Adipocyte (in vitro differentiated cells): ENCODE data around the gene NPFFR1.

ENCODE experiments used
- DNase-seq: peaks from one replicate; pipeline ENCODE4 v3.0.0-alpha.2; 2015; ENCODE audit warnings: low read depth
- H3K27me3 ChIP-seq: replicated peaks from 2 replicates; pipeline ENCODE4 v1.7.0; 2013; ENCODE audit warnings: mild to moderate bottlenecking, low read length, moderate library complexity; ENCODE audit not compliant: control insufficient read depth, insufficient read depth
- H3K36me3 ChIP-seq: 2 replicates; pipeline ENCODE4 v1.7.0; 2013; ENCODE audit warnings: low read length, mild to moderate bottlenecking, moderate library complexity; ENCODE audit not compliant: control insufficient read depth, insufficient read depth, severe bottlenecking
- H3K4me1 ChIP-seq: 2 replicates; pipeline ENCODE4 v1.7.0; 2013; ENCODE audit warnings: mild to moderate bottlenecking, low read length, moderate library complexity; ENCODE audit not compliant: control insufficient read depth, insufficient read depth
- H3K4me3 ChIP-seq: 2 replicates; pipeline ENCODE4 v1.7.0; 2013; ENCODE audit warnings: mild to moderate bottlenecking, low read length, moderate library complexity
- H3K9ac ChIP-seq: 2 replicates; pipeline ENCODE4 v1.7.0; 2013; ENCODE audit warnings: mild to moderate bottlenecking, low read length, moderate library complexity
- H3K9me3 ChIP-seq: 2 replicates; pipeline ENCODE4 v1.7.0; 2013; ENCODE audit warnings: mild to moderate bottlenecking, low read length, moderate library complexity; ENCODE audit not compliant: control insufficient read depth

Gene NPFFR1

DNA sequence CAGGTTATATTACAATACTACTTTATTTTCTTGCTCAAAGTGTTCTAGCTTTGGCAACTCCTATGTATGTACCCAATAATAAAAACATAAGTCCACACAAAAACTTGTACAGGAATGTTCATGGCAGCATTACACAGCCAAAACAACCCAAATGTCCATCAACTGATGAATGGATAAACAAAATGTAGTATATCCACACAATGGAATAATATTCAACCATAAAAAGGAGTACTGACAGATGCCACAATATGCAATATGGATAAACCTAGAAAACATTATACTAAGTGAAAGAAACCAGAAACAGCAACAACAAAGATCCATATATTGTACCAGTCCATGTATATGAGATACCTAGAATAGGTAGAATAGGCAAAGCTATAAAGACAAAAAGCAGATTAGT, 71.5 kb downstream of the NPFFR1 start:
- H3K9ac ChIP-seq, result no peak overlapping the region
- DNase-seq, result no peak
- no peaks in the 10 kb centered on the region for H3K9me3 ChIP-seq
- no peaks in the 10 kb centered on the region for H3K4me1 ChIP-seq
- H3K4me3 ChIP-seq, result no peak overlapping the region
- no peaks in the 10 kb centered on the region for H3K27me3 ChIP-seq
- H3K36me3 ChIP-seq, result peaks cover 95% of the 10 kb centered on the region

DNA sequence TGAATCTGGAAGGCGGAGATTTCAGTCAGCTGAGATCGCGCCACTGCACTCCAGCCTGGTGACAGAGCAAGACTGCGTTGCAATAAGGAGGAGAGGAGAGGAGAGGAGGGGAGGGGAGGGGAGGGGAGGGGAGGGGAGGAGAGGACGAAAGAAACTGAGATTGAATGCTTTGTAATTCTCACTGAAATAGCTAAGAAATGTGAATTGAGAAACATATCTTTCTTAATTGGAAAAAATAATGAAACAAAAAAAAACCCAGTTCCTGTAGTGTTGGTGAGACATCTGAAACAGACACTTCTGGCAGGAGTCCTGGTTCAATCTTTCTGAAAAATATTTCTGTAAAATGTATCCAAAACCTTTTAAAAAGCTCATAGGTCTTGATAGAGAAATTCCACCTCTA, 77.0 kb downstream of the NPFFR1 start:
- Histone ChIP-seq H3K9me3 (no peaks in the 10 kb centered on the region), H3K9ac (no peak overlapping the region), H3K27me3 (no peaks in the 10 kb centered on the region), H3K4me1 (peaks cover 6% of the 10 kb centered on the region), H3K4me3 (no peak overlapping the region), H3K36me3 (peaks cover 97% of the 10 kb centered on the region)
- no peak for DNase-seq

DNA sequence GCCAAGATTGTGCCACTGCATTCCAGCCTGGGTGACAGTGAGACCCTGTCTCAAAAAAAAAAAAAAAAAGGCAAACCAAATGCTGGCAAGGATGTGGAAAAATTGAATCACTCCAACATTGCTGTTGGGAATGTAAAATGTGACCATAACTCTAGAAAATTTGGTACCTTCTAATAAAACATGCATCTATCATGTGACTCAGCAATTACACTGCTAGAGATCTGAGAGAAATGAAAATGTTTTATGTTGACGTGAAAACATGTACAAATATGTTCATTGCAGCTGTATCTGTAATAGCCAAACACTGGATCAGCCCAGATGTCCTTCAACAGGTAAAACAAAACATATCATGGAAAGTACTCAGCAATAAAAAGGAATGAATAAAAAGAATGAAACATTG, 82.7 kb downstream of the NPFFR1 start:
- peaks cover 13% of the 10 kb centered on the region for H3K4me1 ChIP-seq
- peaks cover 88% of the 10 kb centered on the region for H3K36me3 ChIP-seq
- H3K9ac ChIP-seq, result no peak overlapping the region
- no peak for DNase-seq
- H3K27me3 ChIP-seq, result no peaks in the 10 kb centered on the region
- H3K9me3 ChIP-seq, result peaks cover 10% of the 10 kb centered on the region
- no peak overlapping the region for H3K4me3 ChIP-seq

DNA sequence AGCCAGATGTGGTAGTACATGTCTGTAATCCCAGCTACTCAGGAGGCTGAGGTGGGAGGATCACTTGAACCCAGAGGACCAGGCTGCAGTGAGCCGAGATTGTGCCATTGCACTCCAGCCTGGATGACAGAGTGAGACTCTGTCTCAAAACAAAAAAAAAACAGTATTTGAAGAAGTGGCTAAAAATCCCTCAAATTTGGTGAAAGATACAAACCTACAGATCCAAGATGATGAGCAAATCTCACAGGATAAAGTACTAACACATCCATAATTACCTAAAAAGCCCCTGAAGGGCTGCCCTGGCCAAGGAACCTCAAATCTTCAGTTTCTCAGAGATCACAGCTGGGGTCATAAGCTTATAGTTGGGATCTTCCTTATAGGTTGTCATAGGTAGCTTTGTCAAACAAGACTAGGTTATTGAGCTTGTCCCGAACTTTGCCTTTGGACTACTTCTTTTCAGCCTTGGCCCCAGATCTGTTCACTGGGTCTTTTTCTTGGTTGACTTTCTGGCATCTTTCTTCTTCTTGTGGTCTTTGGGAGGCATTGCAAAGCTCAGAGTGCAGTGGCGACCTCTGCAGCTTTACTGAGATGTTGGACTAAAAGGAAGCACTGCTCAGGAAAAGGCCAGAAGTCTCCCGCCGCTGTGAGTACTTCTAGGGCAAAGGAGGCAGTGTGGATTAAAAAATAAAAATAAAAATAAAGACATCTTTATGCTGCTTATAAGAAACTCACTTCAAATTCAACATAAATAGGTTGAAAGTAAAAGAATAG, 84.9 kb downstream of the NPFFR1 start:
- Histone ChIP-seq H3K36me3 (peaks cover 65% of the 10 kb centered on the region), H3K27me3 (no peaks in the 10 kb centered on the region)
- no peak for DNase-seq

More for the DNA sequence above, 84.9 kb downstream of the NPFFR1 start:
- Histone ChIP-seq H3K4me1 (peaks cover 23% of the 10 kb centered on the region), H3K9me3 (peaks cover 10% of the 10 kb centered on the region), H3K4me3 (no peak overlapping the region), H3K9ac (no peak overlapping the region)
